Neural progenitor cell (in vitro differentiated cells): ENCODE measurements around the gene MUC21. TPM values are rescaled to one million over a fixed set of nuclear protein-coding genes. Genes with fewer than 3 reads are reported as not detected.

ENCODE experiments used
- DNase-seq: peaks from one replicate; pipeline ENCODE4 v3.0.0-alpha.2; 2016; ENCODE audit warnings: low spot score
- H2AFZ ChIP-seq: fragments of 200-600 bp; sonication (generic); replicated peaks from 2 replicates; pipeline ENCODE4 v1.6.1; 2016; ENCODE audit warnings: antibody characterized with exemption
- H3F3A ChIP-seq: fragments of 200-600 bp; sonication (generic); 2 replicates; pipeline ENCODE4 v1.6.1; 2016; ENCODE audit warnings: antibody characterized with exemption, low read depth
- H3K27ac ChIP-seq: fragments of 200-600 bp; sonication (generic); 2 replicates; pipeline ENCODE4 v1.5.1; 2016; ENCODE audit warnings: mild to moderate bottlenecking
- H3K27me3 ChIP-seq: fragments of 200-600 bp; sonication (generic); 2 replicates; pipeline ENCODE4 v1.6.1; 2016; ENCODE audit warnings: mild to moderate bottlenecking, moderate library complexity
- H3K36me3 ChIP-seq: fragments of 200-600 bp; sonication (generic); 2 replicates; pipeline ENCODE4 v1.5.1; 2016
- H3K4me1 ChIP-seq: fragments of 200-600 bp; sonication (generic); 2 replicates; pipeline ENCODE4 v1.6.1; 2016; ENCODE audit warnings: mixed run types
- H3K4me2 ChIP-seq: fragments of 200-600 bp; sonication (generic); 2 replicates; pipeline ENCODE4 v1.6.1; 2016
- H3K4me3 ChIP-seq: fragments of 200-600 bp; sonication (generic); 2 replicates; pipeline ENCODE4 v1.5.1; 2016
- H3K79me2 ChIP-seq: fragments of 200-600 bp; sonication (generic); 2 replicates; pipeline ENCODE4 v1.6.1; 2016; ENCODE audit warnings: low read depth
- H3K9ac ChIP-seq: fragments of 200-600 bp; sonication (generic); 2 replicates; pipeline ENCODE4 v1.6.1; 2016
- H3K9me3 ChIP-seq: fragments of 200-600 bp; sonication (generic); 2 replicates; pipeline ENCODE4 v1.5.1; 2016; ENCODE audit warnings: low read depth
- H4K20me1 ChIP-seq: fragments of 200-600 bp; sonication (generic); 2 replicates; pipeline ENCODE4 v1.6.1; 2016; ENCODE audit warnings: low read depth
- H3K27ac Mint-ChIP-seq: 3 replicates; pipeline ENCODE4 v1.8.0; 2021; ENCODE audit warnings: mixed read lengths
- H3K27me3 Mint-ChIP-seq: 2 replicates; pipeline ENCODE4 v1.8.0; 2022; ENCODE audit warnings: low read depth, mild to moderate bottlenecking, inconsistent platforms, moderate library complexity, mixed read lengths; ENCODE audit not compliant: insufficient read depth
- H3K36me3 Mint-ChIP-seq: 3 replicates; pipeline ENCODE4 v1.8.0; 2021; ENCODE audit warnings: mixed read lengths
- H3K4me1 Mint-ChIP-seq: 3 replicates; pipeline ENCODE4 v1.8.0; 2021; ENCODE audit warnings: mixed read lengths
- H3K4me3 Mint-ChIP-seq: 3 replicates; pipeline ENCODE4 v1.8.0; 2021; ENCODE audit warnings: mild to moderate bottlenecking, moderate library complexity, mixed read lengths
- H3K9me3 Mint-ChIP-seq: 3 replicates; pipeline ENCODE4 v1.8.0; 2020; ENCODE audit warnings: mixed read lengths
- CTCF ChIP-seq: fragments of 200-600 bp; sonication (generic); IDR thresholded peaks from 2 replicates; pipeline ENCODE4 v1.5.1; 2017; ENCODE audit warnings: antibody characterized with exemption, mild to moderate bottlenecking
- EZH2 ChIP-seq: fragments of 200-600 bp; sonication (generic); IDR thresholded peaks from 2 replicates; pipeline ENCODE4 v1.6.1; 2017; ENCODE audit warnings: antibody characterized with exemption, mild to moderate bottlenecking, moderate library complexity
- EZH2phosphoT487 ChIP-seq: fragments of 200-600 bp; sonication (generic); IDR thresholded peaks from 2 replicates; pipeline ENCODE4 v1.6.1; 2017; ENCODE audit warnings: antibody characterized with exemption
- total RNA-seq: library from RNA; depleted of rRNA; stranded (reverse); fragments of >200 nt; gene quantifications from 2 replicates; pipeline ENCODE4 v1.2.3, GENCODE V29; 2015; ENCODE audit warnings: low replicate concordance

Gene MUC21
- total RNA-seq, 1 donor from 2014 or later: not detected

- Histone ChIP-seq H3K27me3 (no peaks in the 10 kb centered on the region), H3K4me2 (no peak overlapping the region), H3K36me3 (no peaks in the 10 kb centered on the region), H3K79me2 (no peaks in the 10 kb centered on the region), H3K9ac (no peak overlapping the region), H3K4me3 (no peak overlapping the region), H3K27ac (no peak overlapping the region), H2AFZ (no peak overlapping the region), H3F3A (no peaks in the 10 kb centered on the region), H3K4me1 (peaks cover 5% of the 10 kb centered on the region), H3K9me3 (no peaks in the 10 kb centered on the region), H4K20me1 (no peaks in the 10 kb centered on the region)
- TF ChIP-seq EZH2 (no peak), EZH2phosphoT487 (no peak), CTCF (no peak)
- Mint-ChIP-seq H3K27ac (no peak overlapping the region), H3K9me3 (peaks cover 8% of the 10 kb centered on the region), H3K27me3 (peaks cover 15% of the 10 kb centered on the region), H3K4me3 (no peak overlapping the region), H3K4me1 (peaks cover 3% of the 10 kb centered on the region), H3K36me3 (no peaks in the 10 kb centered on the region)
- no peak for DNase-seq
Measured at GRCh38 chr6:30988209-30988825, 4.8 kb downstream of the MUC21 start.

GRCh38 chr6:30990422-30991086, 7.0 kb downstream of the MUC21 start:
- no peaks in the 10 kb centered on the region for H4K20me1 ChIP-seq
- no peak overlapping the region for H3K27ac Mint-ChIP-seq
- H3K9me3 ChIP-seq: no peaks in the 10 kb centered on the region
- H3K4me3 ChIP-seq: no peak overlapping the region
- H3K27me3 ChIP-seq: no peaks in the 10 kb centered on the region
- peak overlapping the region; percentile 18 for H2AFZ ChIP-seq
- H3K9me3 Mint-ChIP-seq: peaks cover 17% of the 10 kb centered on the region
- H3F3A ChIP-seq: no peaks in the 10 kb centered on the region
- no peaks in the 10 kb centered on the region for H3K36me3 Mint-ChIP-seq
- DNase-seq: no peak
- TF ChIP-seq EZH2 (no peak), EZH2phosphoT487 (no peak), CTCF (no peak)
- H3K4me1 Mint-ChIP-seq: peaks cover 3% of the 10 kb centered on the region
- H3K27me3 Mint-ChIP-seq: peaks cover 15% of the 10 kb centered on the region
- H3K4me2 ChIP-seq: no peak overlapping the region
- H3K4me1 ChIP-seq: peaks cover 5% of the 10 kb centered on the region
- no peak overlapping the region for H3K27ac ChIP-seq
- no peaks in the 10 kb centered on the region for H3K79me2 ChIP-seq
- no peaks in the 10 kb centered on the region for H3K36me3 ChIP-seq
- no peak overlapping the region for H3K9ac ChIP-seq
- H3K4me3 Mint-ChIP-seq: no peak overlapping the region

GRCh38 chr6:30991891-30992290, 8.4 kb downstream of the MUC21 start:
- Histone ChIP-seq H3K27ac (no peak overlapping the region), H3K4me1 (peaks cover 5% of the 10 kb centered on the region), H3F3A (no peaks in the 10 kb centered on the region), H3K9me3 (no peaks in the 10 kb centered on the region), H2AFZ (no peak overlapping the region), H3K36me3 (no peaks in the 10 kb centered on the region), H3K4me2 (no peak overlapping the region), H3K4me3 (no peak overlapping the region), H4K20me1 (no peaks in the 10 kb centered on the region), H3K27me3 (no peaks in the 10 kb centered on the region), H3K9ac (no peak overlapping the region), H3K79me2 (no peaks in the 10 kb centered on the region)
- no peak for TF ChIP-seq CTCF
- peaks cover 3% of the 10 kb centered on the region for H3K4me1 Mint-ChIP-seq
- no peak overlapping the region for H3K27ac Mint-ChIP-seq
- no peak overlapping the region for H3K4me3 Mint-ChIP-seq
- peaks cover 21% of the 10 kb centered on the region for H3K9me3 Mint-ChIP-seq
- DNase-seq: no peak
- H3K27me3 Mint-ChIP-seq: peaks cover 15% of the 10 kb centered on the region
- H3K36me3 Mint-ChIP-seq: no peaks in the 10 kb centered on the region
